Stimulated activated CD4-positive, alpha-beta T cell treated with anti-CD3 and anti-CD28 coated beads, TNF-alpha, amount 100 ng/mL, for 4 hours (primary cell): ENCODE measurements around the gene PDSS2.
"Not testable (repeated sequence)": the region's sequence is repeated elsewhere in the genome, so short reads cannot be mapped to it uniquely, and the experiment has no call there.

Source experiments
- DNase-seq, 3 experiments: peaks; one replicate each; pipeline ENCODE4 v3.0.0-alpha.2; 2020; ENCODE audit warnings: low read depth in 3 of 3

Gene PDSS2

GRCh38 chr6:107118540-107118939 lies 340.8 kb downstream of the PDSS2 start:
- DNase-seq, result not testable (repeated sequence)

- DNase-seq, result no peak
Measured at GRCh38 chr6:107116931-107117330, 342.4 kb downstream of the PDSS2 start.

- no peak for DNase-seq
Measured at GRCh38 chr6:107116328-107116892, 343.0 kb downstream of the PDSS2 start.

- peak; percentile 19 to 21 (median 20) for DNase-seq
Measured at GRCh38 chr6:107115695-107116327, 343.6 kb downstream of the PDSS2 start.

- peak; percentile 34 to 57 (median 56) for DNase-seq
Measured at GRCh38 chr6:107114926-107115694, 344.3 kb downstream of the PDSS2 start, which contains the start of gene BEND3. Gene BEND3 (minus strand): TSS chr6:107115515. CDS start chr6:107099285, 16,230 bp downstream.

- peak; percentile 42 to 62 (median 52) for DNase-seq
Measured at GRCh38 chr6:107114213-107114925, 345.0 kb downstream of the PDSS2 start.

- DNase-seq, result no peak
Measured at GRCh38 chr6:107110200-107110599, 349.2 kb downstream of the PDSS2 start.

- DNase-seq, result no peak
Measured at GRCh38 chr6:107108201-107108890, 351.0 kb downstream of the PDSS2 start.

GRCh38 chr6:107107791-107108190 lies 351.6 kb downstream of the PDSS2 start:
- no peak for DNase-seq

GRCh38 chr6:107106165-107106564 lies 353.2 kb downstream of the PDSS2 start:
- no peak for DNase-seq

- DNase-seq, result no peak
Measured at GRCh38 chr6:107105511-107106116, 353.8 kb downstream of the PDSS2 start.

- DNase-seq, result no peak
Measured at GRCh38 chr6:107103082-107103481, 356.3 kb downstream of the PDSS2 start.
